CD8-positive, alpha-beta memory T cell (primary cell): ENCODE results near the gene MBNL2. TPM values are rescaled to one million over a fixed set of nuclear protein-coding genes. Genes with fewer than 3 reads are reported as not detected.

Source experiments
- CTCF ChIA-PET: fragments of 350-600 bp; sonication (Branson Sonifier 250); formaldehyde crosslinking; loops from one replicate; lab custom pipeline; 2021; ENCODE audit warnings: antibody characterized with exemption; lab: Charles Lee
- POLR2A ChIA-PET: fragments of 350-600 bp; sonication (Branson Sonifier 250); formaldehyde crosslinking; loops from one replicate; lab custom pipeline; 2021; ENCODE audit warnings: antibody characterized with exemption; lab: Charles Lee
- DNase-seq, 5 donors: peaks; one replicate each; pipeline versions ENCODE4 v3.0.0 to v3.0.0-alpha.2; 2020 to 2022; ENCODE audit warnings: mixed read lengths in 1 of 5
- H3K27ac ChIP-seq: one replicate; pipeline ENCODE4 v1.7.0; 2013; ENCODE audit warnings: low read depth, mild to moderate bottlenecking, low read length, moderate library complexity
- H3K27me3 ChIP-seq: 2 replicates; pipeline ENCODE4 v1.7.0; 2013; ENCODE audit warnings: low read length, mild to moderate bottlenecking; ENCODE audit not compliant: insufficient read depth, poor library complexity, severe bottlenecking
- H3K36me3 ChIP-seq: 2 replicates; pipeline ENCODE4 v1.7.0; 2013; ENCODE audit warnings: mild to moderate bottlenecking, low read length, moderate library complexity; ENCODE audit not compliant: insufficient read depth
- H3K4me1 ChIP-seq: 2 replicates; pipeline ENCODE4 v1.7.0; 2013; ENCODE audit warnings: mild to moderate bottlenecking, low read length, moderate library complexity; ENCODE audit not compliant: insufficient read depth
- H3K4me3 ChIP-seq: 2 replicates; pipeline ENCODE4 v1.7.0; 2013; ENCODE audit warnings: mild to moderate bottlenecking, low read length
- H3K9me3 ChIP-seq: 2 replicates; pipeline ENCODE4 v1.7.0; 2013; ENCODE audit warnings: mild to moderate bottlenecking, low read length
- H3K27ac Mint-ChIP-seq, 8 donors: one replicate each; pipeline ENCODE4 v1.8.0; 2020 to 2021; ENCODE audit warnings: mixed read lengths in 8 of 8, mild to moderate bottlenecking in 6 of 8, inconsistent platforms in 3 of 8, moderate library complexity in 3 of 8
- H3K27me3 Mint-ChIP-seq, 2 donors: one replicate each; pipeline ENCODE4 v1.8.0; 2020 to 2021; ENCODE audit warnings: mixed read lengths in 2 of 2, mild to moderate bottlenecking in 1 of 2, moderate library complexity in 1 of 2
- H3K36me3 Mint-ChIP-seq, 3 donors: one replicate each; pipeline ENCODE4 v1.8.0; 2020 to 2021; ENCODE audit warnings: mixed read lengths in 3 of 3, inconsistent platforms in 1 of 3, mild to moderate bottlenecking in 1 of 3
- H3K4me1 Mint-ChIP-seq, 3 donors: one replicate each; pipeline ENCODE4 v1.8.0; 2020 to 2021; ENCODE audit warnings: mixed read lengths in 3 of 3, inconsistent platforms in 1 of 3, mild to moderate bottlenecking in 1 of 3
- H3K4me3 Mint-ChIP-seq, 7 donors: one replicate each; pipeline ENCODE4 v1.8.0; 2020 to 2021; ENCODE audit warnings: mixed read lengths in 7 of 7, mild to moderate bottlenecking in 6 of 7, moderate library complexity in 4 of 7, inconsistent platforms in 2 of 7
- H3K9me3 Mint-ChIP-seq, 5 donors: one replicate each; pipeline ENCODE4 v1.8.0; 2020 to 2022; ENCODE audit warnings: mixed read lengths in 5 of 5, mild to moderate bottlenecking in 3 of 5, moderate library complexity in 2 of 5, inconsistent platforms in 1 of 5
- polyA plus RNA-seq: library from polyadenylated mRNA; unstranded; fragments of 300-500 nt; fragmentation: Illumina TruSeq; gene quantifications from one replicate; pipeline ENCODE4 v1.2.3, GENCODE V29; 2021
- total RNA-seq, 2 experiments: library from RNA; stranded (reverse); gene quantifications; one replicate each; pipeline ENCODE4 v1.2.3, GENCODE V29; 2021

Gene MBNL2
- total and polyA plus RNA-seq, 3 experiments from 2014 or later = 15.9 to 17.8 (median 17.7) TPM

- no peak overlapping the region for H3K4me3 ChIP-seq
- Mint-ChIP-seq H3K27me3 (no peaks in the 10 kb centered on the region), H3K36me3 (peaks cover 0 to 6% (median 3%) of the 10 kb centered on the region in 3 donors), H3K27ac (no peak overlapping the region), H3K4me1 (peaks cover 9 to 21% (median 17%) of the 10 kb centered on the region in 3 donors), H3K9me3 (no peaks in the 10 kb centered on the region), H3K4me3 (no peak overlapping the region)
- ChIA-PET CTCF (no interaction called here), POLR2A (no interaction called here)
- peaks cover 7% of the 10 kb centered on the region for H3K4me1 ChIP-seq
- no peaks in the 10 kb centered on the region for H3K36me3 ChIP-seq
- DNase-seq = no peak
- no peaks in the 10 kb centered on the region for H3K27me3 ChIP-seq
- no peak overlapping the region for H3K27ac ChIP-seq
- no peaks in the 10 kb centered on the region for H3K9me3 ChIP-seq
These were observed 80.5 kb downstream of the MBNL2 start for GRCh38 chr13:97302611-97303010.

GRCh38 chr13:97306106-97306505 lies 84.0 kb downstream of the MBNL2 start:
- Mint-ChIP-seq H3K4me1 (peaks cover 21 to 33% (median 22%) of the 10 kb centered on the region in 3 donors), H3K27me3 (no peaks in the 10 kb centered on the region), H3K4me3 (no peak overlapping the region), H3K36me3 (peaks cover 7 to 16% (median 9%) of the 10 kb centered on the region in 3 donors), H3K27ac (peak overlapping the region in 2 of 8 donors; percentile 6 to 48), H3K9me3 (no peaks in the 10 kb centered on the region)
- Histone ChIP-seq H3K36me3 (no peaks in the 10 kb centered on the region), H3K9me3 (no peaks in the 10 kb centered on the region), H3K4me3 (no peak overlapping the region), H3K4me1 (peaks cover 7% of the 10 kb centered on the region), H3K27me3 (no peaks in the 10 kb centered on the region), H3K27ac (no peak overlapping the region)
- ChIA-PET CTCF (interaction anchor here (1.2 kb wide), 1 partner anchor 196 kb away, joined by 5 read pairs; no protein-coding TSS in a partner anchor), POLR2A (no interaction called here)
- DNase-seq = no peak

- CTCF ChIA-PET = interaction anchor here (1.0 kb wide), 1 partner anchor 197 kb away, joined by 3 read pairs; no protein-coding TSS in a partner anchor
These were observed 84.5 kb downstream of the MBNL2 start for GRCh38 chr13:97306645-97307044.

GRCh38 chr13:97307118-97307881 lies 85.2 kb downstream of the MBNL2 start:
- H3K4me3 ChIP-seq = no peak overlapping the region
- peaks cover 2% of the 10 kb centered on the region for H3K4me1 ChIP-seq
- Mint-ChIP-seq H3K4me3 (no peak overlapping the region), H3K36me3 (peaks cover 7 to 18% (median 9%) of the 10 kb centered on the region in 3 donors), H3K9me3 (no peaks in the 10 kb centered on the region), H3K4me1 (peaks cover 26 to 42% (median 29%) of the 10 kb centered on the region in 3 donors), H3K27me3 (no peaks in the 10 kb centered on the region), H3K27ac (peak overlapping the region in 1 of 8 donors; percentile 10)
- no peak for DNase-seq
- no peak overlapping the region for H3K27ac ChIP-seq
- ChIA-PET CTCF (interaction anchor here (1.0 kb wide), 1 partner anchor 197 kb away, joined by 3 read pairs; no protein-coding TSS in a partner anchor), POLR2A (no interaction called here)
- H3K9me3 ChIP-seq = no peaks in the 10 kb centered on the region
- H3K27me3 ChIP-seq = no peaks in the 10 kb centered on the region
- H3K36me3 ChIP-seq = no peaks in the 10 kb centered on the region

More at GRCh38 chr13:97306645-97307044, 84.5 kb downstream of the MBNL2 start:
- Histone ChIP-seq H3K9me3 (no peaks in the 10 kb centered on the region), H3K4me3 (no peak overlapping the region), H3K27me3 (no peaks in the 10 kb centered on the region), H3K4me1 (peaks cover 7% of the 10 kb centered on the region), H3K27ac (no peak overlapping the region), H3K36me3 (no peaks in the 10 kb centered on the region)
- Mint-ChIP-seq H3K36me3 (peaks cover 7 to 17% (median 9%) of the 10 kb centered on the region in 3 donors), H3K9me3 (no peaks in the 10 kb centered on the region), H3K27ac (peak overlapping the region in 1 of 8 donors; percentile 58), H3K27me3 (no peaks in the 10 kb centered on the region), H3K4me1 (peaks cover 21 to 36% (median 23%) of the 10 kb centered on the region in 3 donors), H3K4me3 (no peak overlapping the region)
- no peak for DNase-seq
- POLR2A ChIA-PET = no interaction called here

- H3K9me3 Mint-ChIP-seq = no peaks in the 10 kb centered on the region
- ChIA-PET CTCF (no interaction called here), POLR2A (no interaction called here)
- H3K4me3 ChIP-seq = no peak overlapping the region
- H3K4me1 ChIP-seq = no peaks in the 10 kb centered on the region
- peaks cover 27 to 48% (median 35%) of the 10 kb centered on the region in 3 donors for H3K4me1 Mint-ChIP-seq
- H3K27me3 ChIP-seq = no peaks in the 10 kb centered on the region
- H3K4me3 Mint-ChIP-seq = no peak overlapping the region
- H3K27ac Mint-ChIP-seq = peak overlapping the region in 1 of 8 donors; percentile 10
- H3K27me3 Mint-ChIP-seq = no peaks in the 10 kb centered on the region
- H3K27ac ChIP-seq = no peak overlapping the region
- H3K36me3 Mint-ChIP-seq = peaks cover 7 to 18% (median 9%) of the 10 kb centered on the region in 3 donors
- H3K36me3 ChIP-seq = no peaks in the 10 kb centered on the region
- H3K9me3 ChIP-seq = no peaks in the 10 kb centered on the region
- no peak for DNase-seq
These were observed 85.9 kb downstream of the MBNL2 start for GRCh38 chr13:97307882-97308624.

- POLR2A ChIA-PET = no interaction called here
- Mint-ChIP-seq H3K4me1 (peaks cover 30 to 55% (median 44%) of the 10 kb centered on the region in 3 donors), H3K9me3 (no peaks in the 10 kb centered on the region), H3K36me3 (peaks cover 7 to 20% (median 9%) of the 10 kb centered on the region in 3 donors), H3K27ac (no peak overlapping the region), H3K27me3 (no peaks in the 10 kb centered on the region), H3K4me3 (no peak overlapping the region)
- no peak overlapping the region for H3K27ac ChIP-seq
- H3K4me1 ChIP-seq = no peaks in the 10 kb centered on the region
- H3K9me3 ChIP-seq = no peaks in the 10 kb centered on the region
- CTCF ChIA-PET = no interaction called here
- DNase-seq = no peak
- H3K36me3 ChIP-seq = no peaks in the 10 kb centered on the region
- H3K27me3 ChIP-seq = no peaks in the 10 kb centered on the region
- no peak overlapping the region for H3K4me3 ChIP-seq
These were observed 86.7 kb downstream of the MBNL2 start for GRCh38 chr13:97308735-97309429.

- Mint-ChIP-seq H3K4me3 (no peak overlapping the region), H3K27ac (no peak overlapping the region), H3K27me3 (no peaks in the 10 kb centered on the region), H3K36me3 (peaks cover 9 to 23% (median 10%) of the 10 kb centered on the region in 3 donors), H3K9me3 (no peaks in the 10 kb centered on the region), H3K4me1 (peaks cover 37 to 68% (median 50%) of the 10 kb centered on the region in 3 donors)
- Histone ChIP-seq H3K36me3 (no peaks in the 10 kb centered on the region), H3K27ac (no peak overlapping the region), H3K9me3 (no peaks in the 10 kb centered on the region), H3K27me3 (no peaks in the 10 kb centered on the region), H3K4me1 (no peaks in the 10 kb centered on the region), H3K4me3 (no peak overlapping the region)
- ChIA-PET POLR2A (no interaction called here), CTCF (interaction anchor here (0.7 kb wide), 1 partner anchor 81 kb away, joined by 3 read pairs; no protein-coding TSS in a partner anchor)
- no peak for DNase-seq
These were observed 88.8 kb downstream of the MBNL2 start for GRCh38 chr13:97310809-97311436.
